CD4-positive, alpha-beta T cell treated with Interleukin-17A for 1 hour (primary cell): ENCODE results near the gene GLI1.
A peak's percentile ranks its signal among the peaks of the same experiment; 100 is the strongest.
"Not testable (repeated sequence)": the region's sequence is repeated elsewhere in the genome, so short reads cannot be mapped to it uniquely, and the experiment has no call there.

Source experiments
- DNase-seq: peaks from one replicate; pipeline ENCODE4 v3.0.0-alpha.2; 2020

The GLI1 gene

GRCh38 chr12:57500213-57500612, 40.6 kb downstream of the GLI1 start:
- DNase-seq: no peak

- not testable (repeated sequence) for DNase-seq
Observed at GRCh38 chr12:57502311-57502969, 42.9 kb downstream of the GLI1 start.

GRCh38 chr12:57506541-57506940, 47.0 kb downstream of the GLI1 start:
- DNase-seq: not testable (repeated sequence)

GRCh38 chr12:57507796-57508195, 48.2 kb downstream of the GLI1 start:
- DNase-seq: not testable (repeated sequence)

GRCh38 chr12:57511161-57511560, 51.6 kb downstream of the GLI1 start:
- no peak for DNase-seq

- no peak for DNase-seq
Observed at GRCh38 chr12:57511588-57512325, 52.2 kb downstream of the GLI1 start.

- no peak for DNase-seq
Observed at GRCh38 chr12:57512665-57513064, 53.1 kb downstream of the GLI1 start.

GRCh38 chr12:57513266-57513665, 53.7 kb downstream of the GLI1 start:
- DNase-seq: no peak

- DNase-seq: not testable (repeated sequence)
Observed at GRCh38 chr12:57513677-57514076, 54.1 kb downstream of the GLI1 start.

GRCh38 chr12:57514246-57514645, 54.7 kb downstream of the GLI1 start:
- DNase-seq: not testable (repeated sequence)

GRCh38 chr12:57514720-57515407, 55.3 kb downstream of the GLI1 start:
- DNase-seq: no peak

GRCh38 chr12:57515408-57515933, 55.9 kb downstream of the GLI1 start:
- no peak for DNase-seq

GRCh38 chr12:57515934-57516541, 56.5 kb downstream of the GLI1 start:
- no peak for DNase-seq

- peak; percentile 16 for DNase-seq
Observed at GRCh38 chr12:57516617-57517153, 57.1 kb downstream of the GLI1 start.

GRCh38 chr12:57517187-57517586, 57.6 kb downstream of the GLI1 start:
- DNase-seq: no peak

GRCh38 chr12:57517718-57518117, 58.1 kb downstream of the GLI1 start:
- DNase-seq: not testable (repeated sequence)

GRCh38 chr12:57518176-57518919, 58.8 kb downstream of the GLI1 start:
- peak; percentile 16 for DNase-seq

GRCh38 chr12:57518920-57519795, 59.6 kb downstream of the GLI1 start:
- DNase-seq: peak; percentile 10

- DNase-seq: peak; percentile 46
Observed at GRCh38 chr12:57519796-57520052, 60.1 kb downstream of the GLI1 start.

- DNase-seq: peak; percentile 99
Observed at GRCh38 chr12:57520053-57520818, 60.7 kb downstream of the GLI1 start, which contains the start of gene DDIT3. Gene DDIT3 (minus strand): TSS chr12:57520514. CDS start chr12:57517406, 3,108 bp downstream.
